NCI-H1105 (cell line): ENCODE results near the gene UVSSA.
"Not testable (repeated sequence)": the region's sequence is repeated elsewhere in the genome, so short reads cannot be mapped to it uniquely, and the experiment has no call there.

Experiments
- DNase-seq: peaks from one replicate; lab custom pipeline; 2025; lab: John Stamatoyannopoulos, UW

UVSSA gene

GRCh38 chr4:1364217-1364616 is 17.2 kb downstream of the UVSSA start:
- no peak for DNase-seq

GRCh38 chr4:1364748-1365147 is 17.7 kb downstream of the UVSSA start:
- no peak for DNase-seq

GRCh38 chr4:1365271-1366178 is 18.5 kb downstream of the UVSSA start:
- DNase-seq: no peak

GRCh38 chr4:1366371-1367229 is 19.6 kb downstream of the UVSSA start:
- DNase-seq: no peak

GRCh38 chr4:1367230-1367935 is 20.4 kb downstream of the UVSSA start:
- DNase-seq: no peak

- no peak for DNase-seq
Observed at GRCh38 chr4:1367936-1368289, 20.9 kb downstream of the UVSSA start.

- DNase-seq: no peak
Observed at GRCh38 chr4:1368421-1369090, 21.5 kb downstream of the UVSSA start.

- no peak for DNase-seq
Observed at GRCh38 chr4:1369091-1369450, 22.1 kb downstream of the UVSSA start.

GRCh38 chr4:1369479-1370079 is 22.6 kb downstream of the UVSSA start:
- DNase-seq: no peak

- no peak for DNase-seq
Observed at GRCh38 chr4:1370321-1371124, 23.5 kb downstream of the UVSSA start.

- no peak for DNase-seq
Observed at GRCh38 chr4:1371176-1372165, 24.5 kb downstream of the UVSSA start.

- not testable (repeated sequence) for DNase-seq
Observed at GRCh38 chr4:1372576-1372975, 25.6 kb downstream of the UVSSA start.

GRCh38 chr4:1373892-1374705 is 27.1 kb downstream of the UVSSA start:
- no peak for DNase-seq

GRCh38 chr4:1374706-1375045 is 27.7 kb downstream of the UVSSA start:
- no peak for DNase-seq

GRCh38 chr4:1375051-1375721 is 28.2 kb downstream of the UVSSA start:
- DNase-seq: no peak

- no peak for DNase-seq
Observed at GRCh38 chr4:1375761-1376322, 28.8 kb downstream of the UVSSA start.

GRCh38 chr4:1376391-1376840 is 29.4 kb downstream of the UVSSA start:
- DNase-seq: no peak
